ENCODE measurements around the gene WNT3A.
"Not testable (repeated sequence)": the region's sequence is repeated elsewhere in the genome, so short reads cannot be mapped to it uniquely, and the experiment has no call there.

Gene WNT3A

DNA sequence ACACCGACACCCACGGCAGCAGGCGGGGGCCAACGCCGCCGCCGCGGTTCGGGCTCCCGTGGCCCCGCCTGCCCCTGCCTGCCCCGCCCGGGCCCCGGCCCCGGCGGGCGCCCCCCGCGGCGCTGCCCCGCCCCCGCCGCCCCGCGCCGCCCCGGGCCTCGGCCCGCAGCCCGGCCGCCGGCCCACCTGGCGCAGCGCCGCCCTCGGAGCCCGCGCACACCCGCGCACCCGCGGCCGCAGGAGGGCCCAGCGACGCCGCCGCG, at the start of gene WNT3A:
Gene WNT3A (plus strand): TSS at position 213 of the 263 bp plus-strand sequence. CDS start 131 bp downstream, outside the sequence.
- DNase-seq (ENCODE audit: low read depth, low spot score) = no peak

- no peak for DNase-seq (ENCODE audit: low read depth, low spot score)
These were observed 48.0 kb upstream of the WNT3A start for GRCh38 chr1:227958617-227959324.

DNA sequence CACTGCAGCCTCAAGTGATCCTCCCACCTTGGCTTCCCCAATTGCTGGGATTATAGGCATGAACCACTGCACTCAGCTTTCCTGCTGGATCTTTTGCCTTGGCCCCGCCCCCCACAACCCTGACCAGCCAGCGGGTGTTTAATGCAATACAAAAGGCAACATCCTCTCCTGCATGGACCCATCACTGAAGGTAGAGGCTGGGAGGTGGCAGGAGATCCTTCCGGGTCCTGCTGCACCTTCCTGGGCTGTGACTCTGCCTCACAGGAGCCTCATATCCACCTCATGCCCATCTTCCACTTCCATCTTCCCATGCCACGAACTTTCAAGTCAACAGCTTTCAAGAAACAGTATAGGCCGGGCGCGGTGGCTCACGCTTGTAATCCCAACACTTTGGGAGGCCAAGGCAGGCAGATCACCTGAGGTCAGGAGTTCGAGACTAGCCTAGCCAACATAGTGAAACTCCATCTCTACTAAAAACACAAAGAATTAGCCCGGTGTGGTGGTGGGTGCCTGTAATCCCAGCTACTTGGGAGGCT, 47.4 kb upstream of the WNT3A start:
- DNase-seq (ENCODE audit: low read depth, low spot score) = no peak

DNA sequence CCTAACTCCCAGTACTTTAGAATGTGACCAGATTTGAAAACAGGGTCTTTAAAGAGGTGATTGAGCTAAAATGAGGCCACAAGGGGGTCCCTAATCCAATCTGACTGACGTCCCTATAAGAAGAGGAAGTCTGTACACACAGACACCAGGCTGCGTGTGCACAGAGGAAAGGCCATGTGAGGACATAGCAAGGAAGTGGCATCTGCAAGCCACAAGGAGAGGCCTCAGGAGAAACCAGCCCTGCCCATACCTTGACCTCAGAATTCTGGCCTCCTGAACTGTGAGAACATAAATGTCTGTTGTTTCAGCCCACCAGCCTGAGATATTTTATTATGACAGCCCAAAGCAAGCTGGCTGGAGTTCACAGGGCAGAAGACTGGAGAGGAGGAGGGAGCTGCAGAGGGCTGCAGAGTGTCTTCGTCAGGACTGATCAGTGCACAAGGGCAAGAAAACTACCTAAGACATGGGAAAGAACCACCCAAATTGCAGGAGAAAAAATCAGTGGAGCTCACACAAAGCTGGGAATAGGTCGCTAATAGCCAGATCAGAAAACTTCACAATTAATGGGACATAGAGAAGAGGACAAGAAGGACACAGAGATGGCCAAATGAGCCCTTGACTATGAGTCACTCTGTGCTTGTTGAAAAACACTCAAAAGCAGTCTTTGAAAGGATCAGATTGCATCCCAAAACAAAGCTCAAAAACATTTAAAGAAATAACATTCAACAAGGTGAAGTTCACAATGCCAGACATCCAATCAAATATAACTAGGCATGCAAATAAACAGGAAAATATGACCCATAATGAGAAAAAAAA, 44.9 kb upstream of the WNT3A start:
- DNase-seq (ENCODE audit: low read depth, low spot score) = no peak

GRCh38 chr1:227966733-227967132, 40.1 kb upstream of the WNT3A start:
- DNase-seq (ENCODE audit: low read depth, low spot score) = not testable (repeated sequence)

DNA sequence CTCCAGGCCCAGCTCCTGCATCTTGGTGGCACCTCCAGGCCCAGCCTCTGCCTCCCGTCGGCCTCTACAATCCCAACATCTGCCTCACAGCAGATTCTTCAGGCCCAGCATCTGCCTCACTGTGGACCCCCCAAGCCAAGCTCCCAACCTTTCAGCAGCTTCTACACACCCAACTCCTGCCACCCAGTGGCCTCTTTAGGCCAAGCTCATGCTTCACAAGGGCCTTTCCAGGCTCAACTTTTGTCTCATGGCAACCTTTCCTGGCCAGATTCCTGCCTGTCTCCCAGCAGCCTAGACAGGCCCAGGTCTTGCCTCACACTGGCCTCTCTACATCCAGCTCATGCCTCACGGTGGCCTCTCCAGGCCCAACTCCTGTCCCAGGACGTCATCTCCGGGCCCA, 39.0 kb upstream of the WNT3A start:
- DNase-seq (ENCODE audit: low read depth, low spot score) = not testable (repeated sequence)

- DNase-seq (ENCODE audit: low read depth, low spot score) = not testable (repeated sequence)
These were observed 36.5 kb upstream of the WNT3A start for GRCh38 chr1:227970076-227970995.

DNA sequence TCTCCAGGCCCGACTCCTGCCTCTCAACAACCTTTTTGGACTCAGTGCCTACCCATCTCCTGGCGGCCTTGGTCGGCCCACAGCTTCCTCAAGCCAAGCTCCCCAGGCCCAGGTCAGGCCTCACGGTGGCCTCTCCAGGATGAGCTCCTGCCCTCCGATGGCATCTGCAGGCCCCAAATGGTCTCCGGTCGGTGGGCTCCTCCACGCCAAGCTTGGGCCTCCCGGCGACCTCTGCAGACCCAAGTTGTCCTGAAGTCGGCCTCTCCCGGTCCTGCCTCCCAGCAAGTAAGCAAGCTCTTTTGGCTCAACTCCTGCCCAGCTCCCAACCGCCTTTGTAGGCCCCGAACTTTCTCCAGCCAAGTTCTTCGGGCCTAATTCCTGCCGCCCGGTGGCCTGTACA, 35.6 kb upstream of the WNT3A start:
- DNase-seq (ENCODE audit: low read depth, low spot score) = not testable (repeated sequence)

DNA sequence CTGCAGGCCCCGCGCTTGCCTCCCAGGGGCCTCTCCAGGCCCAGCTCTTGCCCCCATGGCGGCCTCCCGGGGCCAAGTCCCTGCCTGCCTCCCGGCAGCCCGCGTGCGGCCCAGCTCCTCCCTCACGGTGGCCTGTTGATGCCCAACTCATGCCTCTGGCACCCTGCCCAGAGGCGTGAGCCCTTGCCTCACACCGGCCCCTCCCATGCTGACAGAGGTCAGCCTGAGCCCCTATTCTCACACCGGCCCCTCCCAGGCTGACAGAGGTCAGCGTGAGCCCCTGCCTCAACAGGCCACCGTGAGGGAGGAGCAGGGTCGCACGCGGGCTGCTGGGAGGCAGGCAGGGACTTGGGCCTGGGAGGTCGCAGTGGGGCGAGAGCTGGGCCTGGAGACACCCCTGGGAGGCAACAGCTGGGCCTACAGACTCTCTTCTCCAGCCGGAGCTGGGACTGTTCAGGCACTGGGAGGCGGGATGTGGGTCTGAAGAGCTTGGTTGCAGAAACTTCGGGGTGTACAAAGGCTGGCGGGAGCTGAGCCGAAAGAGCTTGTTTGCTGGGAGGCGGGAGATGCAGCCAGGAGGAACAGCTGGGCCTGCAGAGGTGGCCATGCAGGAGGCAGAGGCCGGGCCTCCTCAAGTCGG, 35.0 kb upstream of the WNT3A start:
- DNase-seq (ENCODE audit: low read depth, low spot score) = not testable (repeated sequence)

DNA sequence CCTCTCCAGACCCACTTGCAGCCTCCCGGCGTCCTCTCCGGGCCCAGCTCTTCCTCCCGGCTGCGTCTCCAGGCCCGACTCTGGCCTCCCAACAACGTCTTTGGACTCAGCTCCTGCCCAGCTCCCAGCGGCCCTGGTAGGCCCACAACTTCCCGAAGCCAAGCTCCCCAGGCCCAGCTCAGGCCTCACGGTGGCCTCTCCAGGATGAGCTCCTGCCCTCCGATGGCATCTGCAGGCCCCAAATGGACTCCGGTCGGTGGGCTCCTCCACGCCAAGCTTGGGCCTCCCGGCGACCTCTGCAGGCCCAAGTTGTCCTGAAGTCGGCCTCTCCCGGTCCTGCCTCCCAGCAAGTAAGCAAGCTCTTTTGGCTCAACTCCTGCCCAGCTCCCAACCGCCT, 34.5 kb upstream of the WNT3A start:
- DNase-seq (ENCODE audit: low read depth, low spot score) = not testable (repeated sequence)

DNA sequence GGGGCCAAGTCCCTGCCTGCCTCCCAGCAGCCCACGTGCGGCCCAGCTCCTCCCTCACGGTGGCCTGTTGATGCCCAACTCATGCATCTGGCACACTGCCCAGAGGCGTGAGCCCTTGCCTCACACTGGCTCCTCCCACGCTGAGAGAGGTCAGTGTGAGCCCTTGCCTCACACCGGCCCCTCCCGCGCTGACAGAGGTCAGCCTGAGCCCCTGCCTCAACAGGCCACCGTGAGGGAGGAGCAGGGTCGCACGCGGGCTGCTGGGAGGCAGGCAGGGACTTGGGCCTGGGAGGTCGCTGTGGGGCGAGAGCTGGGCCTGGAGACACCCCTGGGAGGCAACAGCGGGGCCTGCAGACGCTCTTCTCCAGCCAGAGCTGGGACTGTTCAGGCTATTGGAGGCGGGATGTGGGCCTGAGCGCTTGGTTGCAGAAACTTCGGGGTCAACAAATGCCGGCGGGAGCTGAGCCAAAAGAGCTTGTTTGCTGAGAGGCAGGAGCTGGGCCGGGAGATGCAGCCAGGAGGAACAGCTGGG, 33.9 kb upstream of the WNT3A start:
- not testable (repeated sequence) for DNase-seq (ENCODE audit: low read depth, low spot score)

DNA sequence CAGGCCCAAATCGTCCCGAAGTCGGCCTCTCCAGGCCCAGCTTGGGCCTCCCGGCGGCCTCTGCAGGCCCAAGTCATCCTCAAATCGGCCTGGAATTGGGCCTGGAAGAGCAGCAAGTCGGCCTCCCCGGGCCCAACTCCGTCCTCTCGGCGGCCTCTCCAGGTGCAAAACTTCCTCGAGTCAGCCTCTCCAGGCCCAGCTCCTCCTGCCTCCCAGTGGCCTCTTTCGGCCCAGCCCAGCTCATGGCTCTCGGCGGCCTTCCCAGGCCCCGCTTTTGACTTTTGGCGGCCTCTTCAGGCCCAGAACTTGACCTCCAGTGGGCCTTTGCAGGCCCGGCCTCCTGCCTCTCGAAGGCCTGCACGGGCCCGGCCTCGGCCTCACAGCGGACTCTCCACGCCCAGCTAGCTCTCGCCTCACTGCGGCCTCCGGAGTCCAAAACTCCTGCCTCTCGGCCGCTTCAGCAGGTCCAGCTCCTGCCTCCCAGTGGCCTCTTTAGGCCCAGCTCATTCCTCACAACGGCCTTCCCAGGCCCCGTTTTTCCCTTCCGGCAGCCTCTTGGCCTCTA, 33.0 kb upstream of the WNT3A start:
- not testable (repeated sequence) for DNase-seq (ENCODE audit: low read depth, low spot score)

DNA sequence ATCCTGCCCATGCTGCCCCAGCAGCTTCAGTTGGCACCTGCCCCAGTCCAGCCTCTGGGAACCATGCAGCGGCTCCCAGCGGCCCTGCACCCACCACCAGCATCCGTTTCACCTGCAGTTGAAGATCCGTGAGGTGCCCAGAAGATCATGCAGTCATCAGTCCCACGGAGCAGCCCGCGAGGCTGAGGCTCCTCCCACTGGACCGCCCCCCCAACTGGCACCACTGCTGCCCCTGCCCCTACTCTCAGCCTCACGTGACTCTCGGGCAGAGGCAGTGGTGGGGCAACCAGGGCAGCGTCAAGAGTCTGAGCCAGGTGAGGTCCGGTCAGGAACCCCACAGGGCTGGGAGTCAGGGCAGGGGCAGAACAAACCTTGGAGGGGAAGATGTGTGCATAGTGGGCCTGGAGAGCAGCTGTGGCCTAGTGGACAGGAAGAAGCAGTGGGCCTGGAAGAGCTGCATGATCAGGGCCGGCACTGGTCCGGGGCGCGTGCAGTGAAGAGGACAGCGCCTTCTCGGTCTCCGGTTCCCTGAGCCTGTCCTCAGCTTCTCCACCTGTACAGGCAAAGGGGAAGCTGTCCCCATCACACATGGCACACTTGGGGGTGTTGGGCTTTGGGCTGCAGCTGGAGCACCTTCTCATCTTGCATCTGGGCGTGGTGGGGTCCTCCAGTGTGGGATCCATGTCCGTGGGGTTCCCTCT, 31.1 kb upstream of the WNT3A start:
- DNase-seq (ENCODE audit: low read depth, low spot score) = not testable (repeated sequence)

GRCh38 chr1:227987181-227987580, 19.6 kb upstream of the WNT3A start:
- no peak for DNase-seq (ENCODE audit: low read depth, low spot score)

DNA sequence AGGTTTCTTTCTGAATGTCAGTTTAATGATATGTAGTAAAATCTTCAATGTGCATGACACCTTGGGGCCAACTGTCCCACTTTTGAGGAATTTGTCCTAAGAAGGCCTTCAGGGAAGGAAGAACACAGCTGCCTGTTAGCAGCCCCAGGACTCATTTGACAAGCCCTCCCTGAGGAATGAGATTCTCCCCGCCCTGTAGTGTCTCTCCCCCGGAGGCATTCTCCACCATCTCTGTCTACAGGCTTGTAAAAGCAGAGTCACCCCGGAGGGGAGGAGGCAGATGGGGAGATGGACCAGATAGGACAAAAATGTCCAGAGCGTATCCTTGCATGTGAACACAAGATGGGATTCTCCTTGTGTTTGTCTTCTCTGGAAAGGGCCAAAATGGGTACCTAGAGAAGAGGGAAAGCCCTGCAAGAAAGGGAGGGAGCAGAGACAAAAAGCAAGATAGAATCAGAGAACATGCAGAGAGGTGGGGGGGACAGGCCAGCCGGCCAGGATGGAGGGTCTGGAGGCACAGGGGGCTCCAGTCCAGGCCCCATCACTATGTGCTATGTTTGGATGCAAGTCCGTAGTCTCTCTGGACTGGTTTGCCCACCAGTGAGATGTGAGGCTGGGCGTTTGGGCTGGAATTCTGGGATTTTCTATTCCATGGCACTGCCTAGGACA, 12.0 kb upstream of the WNT3A start:
- DNase-seq (ENCODE audit: low read depth, low spot score) = no peak

DNA sequence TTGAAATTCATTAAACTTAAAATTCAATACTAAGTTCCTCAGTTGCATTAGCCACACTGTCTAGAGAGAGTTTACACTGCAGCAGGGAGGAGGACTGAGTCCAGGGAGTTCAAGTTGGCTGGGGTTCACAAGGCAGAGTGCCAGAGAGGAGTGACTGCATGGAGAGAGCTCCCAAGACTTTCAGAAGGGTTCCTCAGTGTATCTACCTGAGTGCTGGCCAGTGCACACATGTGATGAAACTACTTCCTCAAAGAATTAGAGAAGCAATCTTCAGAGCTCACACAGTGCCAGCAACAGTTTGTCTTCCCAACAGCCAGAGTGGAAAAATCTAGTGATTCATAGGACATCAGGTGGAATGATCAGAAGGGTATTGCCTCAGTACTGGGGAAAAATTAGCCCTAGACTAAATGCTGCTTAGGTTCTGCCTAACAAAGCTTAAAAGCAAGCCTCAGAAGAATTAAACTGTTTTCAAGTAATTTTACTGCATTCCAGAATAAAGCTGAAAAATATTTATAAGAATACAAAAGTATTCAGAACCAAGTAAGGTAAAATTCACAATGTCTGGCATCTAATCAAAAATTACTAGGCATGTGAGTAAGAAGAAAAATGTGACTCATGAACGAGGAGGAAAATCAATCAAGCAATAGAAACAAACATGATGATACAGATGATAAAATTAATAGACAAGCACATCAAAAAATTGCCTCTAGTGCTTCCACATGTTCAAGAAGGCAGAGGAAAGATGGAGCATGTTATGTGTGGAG, 10.4 kb upstream of the WNT3A start:
- no peak for DNase-seq (ENCODE audit: low read depth, low spot score)

DNA sequence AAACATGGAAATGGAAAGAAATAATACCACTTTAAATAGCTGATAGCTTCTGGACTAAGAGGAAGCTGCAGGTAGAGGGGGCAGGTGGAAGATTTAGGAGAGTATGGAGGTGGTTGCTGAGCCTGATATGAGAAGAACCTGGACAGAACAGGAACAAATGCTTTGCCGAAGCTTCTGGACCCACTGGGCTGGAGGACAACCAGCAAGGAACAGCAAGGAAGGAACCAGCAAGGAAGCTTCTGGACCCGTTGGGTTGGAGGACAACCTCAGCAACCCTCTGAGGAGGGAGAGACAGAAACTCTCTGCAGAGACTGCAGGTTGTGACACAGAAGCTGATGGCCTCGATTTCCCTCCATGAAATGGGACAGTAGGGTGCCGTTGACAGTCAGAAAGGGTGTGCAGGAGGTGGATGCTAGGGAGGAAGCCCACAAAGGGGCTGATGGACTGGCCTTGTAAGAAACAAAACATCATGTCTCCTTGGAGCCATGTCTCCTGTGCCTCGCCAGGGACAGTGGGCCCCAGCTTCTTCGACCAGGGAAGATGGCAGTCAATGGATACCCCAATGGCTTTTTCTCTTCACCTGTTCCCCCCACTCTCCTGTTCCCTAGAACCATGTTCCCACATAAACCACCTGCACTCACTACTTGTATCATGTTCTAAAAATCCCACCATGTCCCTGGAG, 8.3 kb upstream of the WNT3A start:
- DNase-seq (ENCODE audit: low read depth, low spot score) = no peak
